Loucy (cell line): Measurements from ENCODE around the gene BRD2.
A peak's percentile ranks its signal among the peaks of the same experiment; 100 is the strongest.

Experiments used
- H2AFZ ChIP-seq: fragments of 200-600 bp; sonication (generic); 2 replicates; pipeline ENCODE4 v1.6.0; 2016; ENCODE audit warnings: antibody characterized with exemption, mild to moderate bottlenecking, low read length, moderate library complexity
- H3F3A ChIP-seq: fragments of 200-600 bp; 2 replicates; pipeline ENCODE4 v1.6.0; 2016; ENCODE audit warnings: antibody characterized with exemption, low read depth, mild to moderate bottlenecking
- H3K27me3 ChIP-seq: fragments of 200-600 bp; sonication (generic); 2 replicates; pipeline ENCODE4 v1.6.1; 2014; ENCODE audit warnings: low read length, mild to moderate bottlenecking; ENCODE audit not compliant: insufficient read depth, poor library complexity, severe bottlenecking
- H3K36me3 ChIP-seq: fragments of 200-600 bp; sonication (generic); 2 replicates; pipeline ENCODE4 v1.6.1; 2016; ENCODE audit warnings: low read length; ENCODE audit not compliant: insufficient read depth
- H3K4me1 ChIP-seq: fragments of 200-600 bp; sonication (generic); 2 replicates; pipeline ENCODE4 v1.5.1; 2014; ENCODE audit warnings: low read length, mild to moderate bottlenecking; ENCODE audit not compliant: insufficient read depth, poor library complexity, severe bottlenecking
- H3K4me2 ChIP-seq: fragments of 200-600 bp; sonication (generic); 2 replicates; pipeline ENCODE4 v1.6.0; 2014; ENCODE audit warnings: antibody characterized with exemption, low read length, low read depth, mild to moderate bottlenecking; ENCODE audit not compliant: poor library complexity, severe bottlenecking
- H3K4me3 ChIP-seq: fragments of 200-600 bp; sonication (generic); 2 replicates; pipeline ENCODE4 v1.5.1; 2014; ENCODE audit warnings: low read length, mild to moderate bottlenecking, mixed read lengths; ENCODE audit not compliant: poor library complexity, severe bottlenecking
- H3K79me2 ChIP-seq: fragments of 200-600 bp; sonication (generic); 2 replicates; pipeline ENCODE4 v1.6.1; 2014; ENCODE audit warnings: low read length; ENCODE audit not compliant: insufficient read depth
- H3K9ac ChIP-seq: fragments of 200-600 bp; sonication (generic); 2 replicates; pipeline ENCODE4 v1.6.0; 2014; ENCODE audit warnings: mild to moderate bottlenecking, low read depth, low read length, moderate library complexity; ENCODE audit not compliant: poor library complexity, severe bottlenecking
- H3K9me2 ChIP-seq: fragments of 200-600 bp; sonication (generic); replicated peaks from 2 replicates; pipeline ENCODE4 v1.6.1; 2016; ENCODE audit warnings: low read depth, low read length, mixed read lengths
- H3K9me3 ChIP-seq: fragments of 200-600 bp; sonication (generic); 2 replicates; pipeline ENCODE4 v1.6.1; 2014; ENCODE audit warnings: mild to moderate bottlenecking, antibody characterized with exemption, low read length, low read depth; ENCODE audit not compliant: insufficient read depth
- H4K20me1 ChIP-seq: fragments of 200-600 bp; sonication (generic); 2 replicates; pipeline ENCODE4 v1.6.0; 2014; ENCODE audit warnings: antibody characterized with exemption, low read length, mild to moderate bottlenecking; ENCODE audit not compliant: insufficient read depth, poor library complexity, severe bottlenecking
- CTCF ChIP-seq: fragments of 200-600 bp; sonication (generic); conservative IDR thresholded peaks from 2 replicates; pipeline ENCODE4 v1.5.1; 2014; ENCODE audit warnings: mild to moderate bottlenecking, antibody characterized with exemption, low read length
- EZH2phosphoT487 ChIP-seq: fragments of 200-600 bp; IDR thresholded peaks from 2 replicates; pipeline ENCODE4 v1.6.1; 2018; ENCODE audit warnings: antibody characterized with exemption, mild to moderate bottlenecking, moderate library complexity, borderline replicate concordance

Gene BRD2

GRCh38 chr6:32943864-32944649, 24.3 kb upstream of the BRD2 start:
- peaks cover 53% of the 10 kb centered on the region for H3K4me1 ChIP-seq
- H3K9ac ChIP-seq = peak overlapping the region; percentile 48
- H3K79me2 ChIP-seq = no peaks in the 10 kb centered on the region; the same call in 1 of the 2 replicates
- H3K9me2 ChIP-seq = no peaks in the 10 kb centered on the region
- no peaks in the 10 kb centered on the region for H3K27me3 ChIP-seq
- peak overlapping the region; percentile 55 for H3K4me3 ChIP-seq
- H4K20me1 ChIP-seq = no peaks in the 10 kb centered on the region
- no peaks in the 10 kb centered on the region for H3K9me3 ChIP-seq
- peak overlapping the region; percentile 68 for H2AFZ ChIP-seq
- peak overlapping the region; percentile 63 for H3K4me2 ChIP-seq
- TF ChIP-seq EZH2phosphoT487 (no peak), CTCF (no peak)
- no peaks in the 10 kb centered on the region for H3K36me3 ChIP-seq
- 0 out of 2 replicates have a peak, but pooled peaks cover 3% of the 10 kb centered on the region for H3F3A ChIP-seq

GRCh38 chr6:32945108-32945760, 23.2 kb upstream of the BRD2 start:
- H3K4me1 ChIP-seq = peaks cover 53% of the 10 kb centered on the region
- TF ChIP-seq CTCF = no peak
- no peak for TF ChIP-seq EZH2phosphoT487

GRCh38 chr6:32945953-32946352, 22.4 kb upstream of the BRD2 start:
- TF ChIP-seq CTCF (no peak), EZH2phosphoT487 (no peak)
- Histone ChIP-seq H3K9me2 (no peaks in the 10 kb centered on the region), H3K9ac (no peak overlapping the region), H4K20me1 (no peaks in the 10 kb centered on the region), H2AFZ (no peak overlapping the region), H3F3A (0 out of 2 replicates have a peak, but pooled peaks cover 3% of the 10 kb centered on the region), H3K4me1 (peaks cover 47% of the 10 kb centered on the region), H3K4me2 (no peak overlapping the region), H3K36me3 (no peaks in the 10 kb centered on the region), H3K79me2 (no peaks in the 10 kb centered on the region), H3K9me3 (no peaks in the 10 kb centered on the region), H3K4me3 (no peak overlapping the region), H3K27me3 (no peaks in the 10 kb centered on the region)

More at GRCh38 chr6:32945108-32945760, 23.2 kb upstream of the BRD2 start:
- Histone ChIP-seq H2AFZ (no peak overlapping the region), H3K9me3 (no peaks in the 10 kb centered on the region), H3K4me2 (peak overlapping the region; percentile 63), H3K4me3 (peak overlapping the region; percentile 55), H3K36me3 (no peaks in the 10 kb centered on the region), H3K27me3 (no peaks in the 10 kb centered on the region), H4K20me1 (no peaks in the 10 kb centered on the region), H3F3A (0 out of 2 replicates have a peak, but pooled peaks cover 3% of the 10 kb centered on the region), H3K9ac (peak overlapping the region; percentile 48), H3K79me2 (no peaks in the 10 kb centered on the region; the same call in 1 of the 2 replicates), H3K9me2 (no peaks in the 10 kb centered on the region)
